ENCODE data around the gene SLC39A9. TPM values are rescaled to one million over a fixed set of nuclear protein-coding genes. Genes with fewer than 3 reads are reported as not detected.

The SLC39A9 gene
- total and polyA plus RNA-seq, 10 of the 15 experiments (the other 5 are each of a cell fraction or from before 2014, with no cell fraction given): 19.9 to 109 (median 46.9) TPM

DNA sequence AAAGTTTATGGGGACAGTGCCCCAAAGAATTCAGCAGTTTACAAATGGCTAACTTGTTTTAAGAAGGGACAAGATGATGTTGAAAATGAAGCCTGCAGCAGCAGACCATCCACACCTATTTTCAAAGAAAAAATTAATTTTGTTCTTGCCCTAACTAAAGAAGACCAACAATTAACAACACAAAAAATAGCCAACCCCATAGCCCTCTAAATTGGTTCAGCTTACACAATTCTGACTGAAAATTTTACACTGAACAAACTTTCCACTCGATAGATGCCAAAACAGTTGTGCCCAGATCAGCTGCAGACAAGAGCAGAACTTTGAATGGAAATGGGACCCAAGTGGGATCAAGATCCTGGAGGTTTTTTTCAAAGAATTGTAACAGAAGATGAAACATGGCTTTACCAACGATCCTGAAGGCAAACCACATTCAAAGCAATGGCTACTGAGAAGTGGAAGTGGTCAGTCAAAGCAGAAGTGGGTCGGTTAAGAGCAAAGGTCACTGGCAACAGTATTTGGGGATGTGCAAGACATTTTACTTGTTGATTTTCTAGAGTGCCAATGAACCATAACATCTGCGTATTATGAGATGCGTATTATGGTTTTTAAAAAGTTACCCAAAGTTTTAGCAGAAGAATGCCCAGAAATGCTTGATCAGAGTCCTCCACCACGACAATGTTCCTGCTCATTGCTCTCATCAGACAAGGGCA is 30.0 kb downstream of the SLC39A9 start (continued):
- TF ChIP-seq CEBPZ (IDR thresholded peaks at IDR 0.05; ENCODE audit: low read depth, low read length): no peak
- TF ChIP-seq, protein P1, sequence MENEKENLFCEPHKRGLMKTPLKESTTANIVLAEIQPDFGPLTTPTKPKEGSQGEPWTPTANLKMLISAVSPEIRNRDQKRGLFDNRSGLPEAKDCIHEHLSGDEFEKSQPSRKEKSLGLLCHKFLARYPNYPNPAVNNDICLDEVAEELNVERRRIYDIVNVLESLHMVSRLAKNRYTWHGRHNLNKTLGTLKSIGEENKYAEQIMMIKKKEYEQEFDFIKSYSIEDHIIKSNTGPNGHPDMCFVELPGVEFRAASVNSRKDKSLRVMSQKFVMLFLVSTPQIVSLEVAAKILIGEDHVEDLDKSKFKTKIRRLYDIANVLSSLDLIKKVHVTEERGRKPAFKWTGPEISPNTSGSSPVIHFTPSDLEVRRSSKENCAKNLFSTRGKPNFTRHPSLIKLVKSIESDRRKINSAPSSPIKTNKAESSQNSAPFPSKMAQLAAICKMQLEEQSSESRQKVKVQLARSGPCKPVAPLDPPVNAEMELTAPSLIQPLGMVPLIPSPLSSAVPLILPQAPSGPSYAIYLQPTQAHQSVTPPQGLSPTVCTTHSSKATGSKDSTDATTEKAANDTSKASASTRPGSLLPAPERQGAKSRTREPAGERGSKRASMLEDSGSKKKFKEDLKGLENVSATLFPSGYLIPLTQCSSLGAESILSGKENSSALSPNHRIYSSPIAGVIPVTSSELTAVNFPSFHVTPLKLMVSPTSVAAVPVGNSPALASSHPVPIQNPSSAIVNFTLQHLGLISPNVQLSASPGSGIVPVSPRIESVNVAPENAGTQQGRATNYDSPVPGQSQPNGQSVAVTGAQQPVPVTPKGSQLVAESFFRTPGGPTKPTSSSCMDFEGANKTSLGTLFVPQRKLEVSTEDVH (IDR thresholded peaks at IDR 0.05; ENCODE audit: low read depth, partially characterized antibody): no peak
- no peak for TF ChIP-seq ESRRA (IDR thresholded peaks at IDR 0.05; ENCODE audit: low read length)
- TF ChIP-seq MTA2 (IDR thresholded peaks at IDR 0.05; ENCODE audit: low read depth): peak; percentile 68; the same call in 1 of the 2 replicates
- TF ChIP-seq BHLHE40 (IDR thresholded peaks at IDR 0.05; ENCODE audit: borderline replicate concordance in 1 of 2, low read depth in 2 of 2, low read length in 1 of 2): peak in 1 of 2 experiments; percentile 24; a peak in 1 of 4 replicates
- no peak for TF ChIP-seq SP1 (IDR thresholded peaks at IDR 0.05; ENCODE audit: low read depth, low read length)
- no peak for TF ChIP-seq ZNF274 (IDR thresholded peaks at IDR 0.05; ENCODE audit: insufficient read depth, insufficient read length)
- TF ChIP-seq BMI1 (IDR thresholded peaks at IDR 0.05; ENCODE audit: borderline replicate concordance): peak; percentile 40; the same call in 1 of the 2 replicates
- peak; percentile 84 for TF ChIP-seq NR2C1 (IDR thresholded peaks at IDR 0.05)
- no peak for TF ChIP-seq NFXL1 (IDR thresholded peaks at IDR 0.05; ENCODE audit: borderline replicate concordance)
- no peak for TF ChIP-seq KAT2A (conservative IDR thresholded peaks at IDR 0.05; ENCODE audit: control insufficient read depth, low read depth, low read length)
- no peak for TF ChIP-seq KLF5 (IDR thresholded peaks at IDR 0.05; ENCODE audit: partially characterized antibody)
- TF ChIP-seq, protein P2, sequence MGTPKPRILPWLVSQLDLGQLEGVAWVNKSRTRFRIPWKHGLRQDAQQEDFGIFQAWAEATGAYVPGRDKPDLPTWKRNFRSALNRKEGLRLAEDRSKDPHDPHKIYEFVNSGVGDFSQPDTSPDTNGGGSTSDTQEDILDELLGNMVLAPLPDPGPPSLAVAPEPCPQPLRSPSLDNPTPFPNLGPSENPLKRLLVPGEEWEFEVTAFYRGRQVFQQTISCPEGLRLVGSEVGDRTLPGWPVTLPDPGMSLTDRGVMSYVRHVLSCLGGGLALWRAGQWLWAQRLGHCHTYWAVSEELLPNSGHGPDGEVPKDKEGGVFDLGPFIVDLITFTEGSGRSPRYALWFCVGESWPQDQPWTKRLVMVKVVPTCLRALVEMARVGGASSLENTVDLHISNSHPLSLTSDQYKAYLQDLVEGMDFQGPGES (IDR thresholded peaks at IDR 0.05): no peak
- TF ChIP-seq NRF1 (conservative IDR thresholded peaks at IDR 0.05; ENCODE audit: low read depth, low read length): no peak
- no peak for TF ChIP-seq NBN (IDR thresholded peaks at IDR 0.05)
- TF ChIP-seq, protein P3, sequence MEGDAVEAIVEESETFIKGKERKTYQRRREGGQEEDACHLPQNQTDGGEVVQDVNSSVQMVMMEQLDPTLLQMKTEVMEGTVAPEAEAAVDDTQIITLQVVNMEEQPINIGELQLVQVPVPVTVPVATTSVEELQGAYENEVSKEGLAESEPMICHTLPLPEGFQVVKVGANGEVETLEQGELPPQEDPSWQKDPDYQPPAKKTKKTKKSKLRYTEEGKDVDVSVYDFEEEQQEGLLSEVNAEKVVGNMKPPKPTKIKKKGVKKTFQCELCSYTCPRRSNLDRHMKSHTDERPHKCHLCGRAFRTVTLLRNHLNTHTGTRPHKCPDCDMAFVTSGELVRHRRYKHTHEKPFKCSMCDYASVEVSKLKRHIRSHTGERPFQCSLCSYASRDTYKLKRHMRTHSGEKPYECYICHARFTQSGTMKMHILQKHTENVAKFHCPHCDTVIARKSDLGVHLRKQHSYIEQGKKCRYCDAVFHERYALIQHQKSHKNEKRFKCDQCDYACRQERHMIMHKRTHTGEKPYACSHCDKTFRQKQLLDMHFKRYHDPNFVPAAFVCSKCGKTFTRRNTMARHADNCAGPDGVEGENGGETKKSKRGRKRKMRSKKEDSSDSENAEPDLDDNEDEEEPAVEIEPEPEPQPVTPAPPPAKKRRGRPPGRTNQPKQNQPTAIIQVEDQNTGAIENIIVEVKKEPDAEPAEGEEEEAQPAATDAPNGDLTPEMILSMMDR (IDR thresholded peaks at IDR 0.05 in 2 of 3, conservative IDR thresholded peaks at IDR 0.05 in 1 of 3; ENCODE audit: control insufficient read depth in 2 of 3, extremely low read depth in 1 of 3, insufficient read depth in 1 of 3, low read depth in 3 of 3, low read length in 3 of 3): no peak
- TF ChIP-seq PAX8 (IDR thresholded peaks at IDR 0.05): no peak
- no peak for TF ChIP-seq NFYB (IDR thresholded peaks at IDR 0.05; ENCODE audit: insufficient read depth, low read depth, low read length)
- TF ChIP-seq TBL1XR1 (IDR thresholded peaks at IDR 0.05; ENCODE audit: low read depth, low read length): peak; percentile 61; the same call in 1 of the 2 replicates
- no peak for TF ChIP-seq FOXK2 (IDR thresholded peaks at IDR 0.05)
- TF ChIP-seq EP300 (IDR thresholded peaks at IDR 0.05; ENCODE audit: borderline replicate concordance in 1 of 2, control insufficient read depth in 1 of 2, low read depth in 2 of 2, low read length in 2 of 2): peak; percentile 71 to 83; a peak in 2 of 4 replicates
